ENCODE data around the gene CTNNA3.
A peak's percentile ranks its signal among the peaks of the same experiment; 100 is the strongest.

CTNNA3 gene

DNA sequence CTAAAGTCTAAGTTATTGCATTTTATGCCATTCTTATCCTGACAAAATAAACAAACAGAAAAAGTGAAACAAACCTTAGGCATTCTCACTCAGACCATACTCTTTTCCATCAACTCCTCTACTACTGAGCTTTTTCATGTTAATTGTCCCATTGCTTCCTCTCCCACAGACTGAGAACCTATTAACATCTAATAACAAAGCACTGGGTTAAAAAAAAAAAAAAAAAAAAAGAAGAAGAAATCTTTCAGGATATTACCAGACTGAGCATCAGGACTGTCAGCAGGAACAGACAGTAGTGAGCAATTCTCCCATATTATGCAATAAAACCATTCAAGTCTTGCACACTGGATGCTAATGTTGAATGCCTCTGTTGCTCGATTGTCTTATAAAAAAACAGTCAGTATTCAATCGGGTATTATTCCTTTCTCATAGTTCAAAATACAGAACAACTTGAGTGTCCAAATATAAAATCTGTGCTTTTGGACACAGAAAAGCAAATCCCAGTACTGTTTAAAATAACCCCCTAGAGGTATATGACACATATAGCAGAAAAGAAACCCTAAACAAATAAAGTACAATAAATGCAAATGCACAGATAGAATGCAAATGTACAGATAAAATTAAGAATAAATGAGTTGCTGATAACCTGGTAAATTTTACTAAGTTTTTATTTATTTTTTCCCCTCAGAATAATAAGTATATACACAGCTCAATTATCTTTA lies 1301.5 kb downstream of the CTNNA3 start:
- no peak overlapping the region for H3K4me3 ChIP-seq (ENCODE audit: low read length)
- peak; percentile 6 for DNase-seq (ENCODE audit: low read depth)
- TF ChIP-seq, protein P1, sequence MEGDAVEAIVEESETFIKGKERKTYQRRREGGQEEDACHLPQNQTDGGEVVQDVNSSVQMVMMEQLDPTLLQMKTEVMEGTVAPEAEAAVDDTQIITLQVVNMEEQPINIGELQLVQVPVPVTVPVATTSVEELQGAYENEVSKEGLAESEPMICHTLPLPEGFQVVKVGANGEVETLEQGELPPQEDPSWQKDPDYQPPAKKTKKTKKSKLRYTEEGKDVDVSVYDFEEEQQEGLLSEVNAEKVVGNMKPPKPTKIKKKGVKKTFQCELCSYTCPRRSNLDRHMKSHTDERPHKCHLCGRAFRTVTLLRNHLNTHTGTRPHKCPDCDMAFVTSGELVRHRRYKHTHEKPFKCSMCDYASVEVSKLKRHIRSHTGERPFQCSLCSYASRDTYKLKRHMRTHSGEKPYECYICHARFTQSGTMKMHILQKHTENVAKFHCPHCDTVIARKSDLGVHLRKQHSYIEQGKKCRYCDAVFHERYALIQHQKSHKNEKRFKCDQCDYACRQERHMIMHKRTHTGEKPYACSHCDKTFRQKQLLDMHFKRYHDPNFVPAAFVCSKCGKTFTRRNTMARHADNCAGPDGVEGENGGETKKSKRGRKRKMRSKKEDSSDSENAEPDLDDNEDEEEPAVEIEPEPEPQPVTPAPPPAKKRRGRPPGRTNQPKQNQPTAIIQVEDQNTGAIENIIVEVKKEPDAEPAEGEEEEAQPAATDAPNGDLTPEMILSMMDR (IDR thresholded peaks at IDR 0.05; ENCODE audit: insufficient read depth, low read depth, low read length, missing control alignments), result no peak

DNA sequence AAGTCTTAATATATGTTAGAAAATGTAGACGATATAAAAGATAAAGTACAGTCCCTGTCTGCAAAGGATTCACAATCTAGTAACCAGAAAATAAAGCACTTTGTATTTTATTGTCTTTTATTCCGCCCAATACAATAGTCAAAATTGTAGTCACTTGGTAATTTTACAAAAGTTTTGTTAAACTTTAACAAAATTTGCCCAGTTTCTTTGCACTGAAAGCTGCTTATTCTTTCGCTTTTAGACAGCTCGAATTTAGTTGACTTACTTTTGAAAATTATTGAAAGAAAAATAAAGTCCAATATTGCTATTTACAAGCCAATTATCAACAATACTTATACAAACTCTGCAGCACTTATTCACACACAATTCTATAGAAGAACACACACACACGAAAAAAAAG lies 1305.1 kb downstream of the CTNNA3 start:
- no peak for DNase-seq (ENCODE audit: low read depth)
- TF ChIP-seq, protein P1 (IDR thresholded peaks at IDR 0.05; ENCODE audit: insufficient read depth, low read depth, low read length, missing control alignments), result no peak
- H3K4me3 ChIP-seq (ENCODE audit: low read length), result no peak overlapping the region

DNA sequence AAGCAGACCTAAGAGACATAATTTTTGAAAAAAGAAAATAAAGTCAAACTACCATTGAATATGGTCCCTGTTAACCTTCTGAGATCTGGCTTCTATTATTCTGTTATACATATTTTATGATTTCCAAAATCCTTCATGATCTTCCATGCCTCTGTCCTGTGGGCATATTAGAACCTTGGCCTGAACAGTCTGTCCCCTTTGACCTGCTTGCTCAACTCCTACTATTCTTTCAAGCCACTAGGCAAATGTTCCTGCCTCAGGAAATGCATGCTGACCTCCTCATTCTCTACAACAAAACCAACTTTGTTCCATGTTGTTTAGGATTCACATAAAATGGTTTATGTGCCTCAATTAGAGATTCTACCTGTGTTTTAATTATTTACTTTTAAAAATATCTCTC lies 1315.0 kb downstream of the CTNNA3 start:
- TF ChIP-seq, protein P1 (IDR thresholded peaks at IDR 0.05; ENCODE audit: insufficient read depth, low read depth, low read length, missing control alignments), result no peak
- no peak for DNase-seq (ENCODE audit: low read depth)
- H3K4me3 ChIP-seq (ENCODE audit: low read length), result no peak overlapping the region

DNA sequence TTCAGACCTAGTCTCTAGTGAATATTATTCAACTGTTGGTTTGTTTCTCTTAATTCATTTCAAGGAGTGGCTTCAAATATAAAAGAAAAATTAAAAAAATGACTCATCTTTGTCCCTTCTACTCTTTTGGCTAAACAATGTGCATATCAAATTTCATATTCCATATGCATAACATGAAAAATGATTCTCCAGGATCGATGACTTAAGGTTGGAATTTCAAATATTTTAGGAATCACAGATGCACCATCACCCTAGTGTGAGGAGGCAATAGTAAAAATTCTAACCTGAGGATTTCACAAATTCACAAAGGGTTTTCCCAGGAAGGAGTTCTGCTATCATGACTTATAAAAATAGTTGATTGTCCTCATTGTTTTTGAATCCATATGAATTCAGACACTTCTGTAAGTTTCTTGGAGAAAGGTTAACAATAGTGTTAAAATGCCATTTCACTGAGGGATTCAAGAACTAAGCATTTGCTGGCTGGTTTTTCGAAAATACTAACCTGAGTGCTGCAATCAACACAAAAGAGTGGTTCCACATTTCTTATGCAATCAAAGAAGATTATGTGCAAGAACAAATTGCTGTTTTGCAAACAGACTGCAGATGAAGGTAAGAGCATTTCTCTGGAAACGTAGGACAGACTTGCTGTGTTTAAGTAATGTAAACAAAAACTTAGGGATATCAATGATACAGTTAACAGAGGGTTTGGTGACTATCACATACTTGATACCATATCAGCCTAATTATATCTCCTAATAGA lies 1317.7 kb downstream of the CTNNA3 start:
- TF ChIP-seq, protein P1 (IDR thresholded peaks at IDR 0.05; ENCODE audit: insufficient read depth, low read depth, low read length, missing control alignments), result no peak
- DNase-seq (ENCODE audit: low read depth), result no peak
- no peak overlapping the region for H3K4me3 ChIP-seq (ENCODE audit: low read length)

DNA sequence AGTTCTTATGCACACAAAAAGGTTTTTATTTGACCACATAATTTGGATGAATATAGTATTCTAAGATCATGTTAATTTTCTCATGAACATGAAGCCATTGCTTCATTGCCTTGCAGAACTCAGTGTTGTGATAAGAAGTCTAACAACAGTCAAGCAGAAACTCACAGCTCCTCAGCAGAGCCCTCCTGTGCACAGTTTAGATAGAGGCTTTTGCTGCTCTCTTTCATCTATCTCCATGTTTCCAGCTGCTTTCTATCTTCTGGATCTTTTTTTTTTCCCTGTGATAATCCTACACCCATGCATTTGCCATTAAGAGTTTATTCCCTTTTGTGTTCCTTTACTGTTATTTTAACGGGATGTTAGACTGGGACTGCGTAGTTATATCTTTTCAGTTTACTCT lies 1327.8 kb downstream of the CTNNA3 start:
- DNase-seq (ENCODE audit: low read depth), result no peak
- TF ChIP-seq, protein P1 (IDR thresholded peaks at IDR 0.05; ENCODE audit: insufficient read depth, low read depth, low read length, missing control alignments), result no peak
- H3K4me3 ChIP-seq (ENCODE audit: low read length), result no peak overlapping the region

DNA sequence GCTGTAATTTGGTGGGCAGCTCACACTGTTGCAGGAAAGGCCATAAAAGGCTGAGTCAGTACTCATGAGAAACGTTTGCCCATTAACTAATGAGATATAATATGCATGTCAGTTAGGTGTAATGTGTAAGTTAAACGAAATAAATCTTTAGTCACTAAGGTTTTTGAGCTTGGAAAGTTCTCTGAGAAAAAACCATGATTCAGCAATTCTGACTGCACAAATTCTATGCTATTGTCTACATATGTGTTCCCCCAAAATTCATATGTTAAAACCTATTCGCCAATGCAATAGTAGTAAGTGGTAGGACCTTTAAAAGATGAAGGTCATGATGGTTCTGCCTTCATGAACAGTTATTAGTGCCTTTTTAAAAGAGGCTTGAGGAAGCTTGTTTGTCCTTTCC lies 1329.8 kb downstream of the CTNNA3 start:
- no peak overlapping the region for H3K4me3 ChIP-seq (ENCODE audit: low read length)
- TF ChIP-seq, protein P1 (IDR thresholded peaks at IDR 0.05; ENCODE audit: insufficient read depth, low read depth, low read length, missing control alignments), result no peak
- DNase-seq (ENCODE audit: low read depth), result no peak

Data from epithelial cell of esophagus (primary cell).